ENCODE data around the gene CCDC186.

- TF ChIP-seq, protein P1, sequence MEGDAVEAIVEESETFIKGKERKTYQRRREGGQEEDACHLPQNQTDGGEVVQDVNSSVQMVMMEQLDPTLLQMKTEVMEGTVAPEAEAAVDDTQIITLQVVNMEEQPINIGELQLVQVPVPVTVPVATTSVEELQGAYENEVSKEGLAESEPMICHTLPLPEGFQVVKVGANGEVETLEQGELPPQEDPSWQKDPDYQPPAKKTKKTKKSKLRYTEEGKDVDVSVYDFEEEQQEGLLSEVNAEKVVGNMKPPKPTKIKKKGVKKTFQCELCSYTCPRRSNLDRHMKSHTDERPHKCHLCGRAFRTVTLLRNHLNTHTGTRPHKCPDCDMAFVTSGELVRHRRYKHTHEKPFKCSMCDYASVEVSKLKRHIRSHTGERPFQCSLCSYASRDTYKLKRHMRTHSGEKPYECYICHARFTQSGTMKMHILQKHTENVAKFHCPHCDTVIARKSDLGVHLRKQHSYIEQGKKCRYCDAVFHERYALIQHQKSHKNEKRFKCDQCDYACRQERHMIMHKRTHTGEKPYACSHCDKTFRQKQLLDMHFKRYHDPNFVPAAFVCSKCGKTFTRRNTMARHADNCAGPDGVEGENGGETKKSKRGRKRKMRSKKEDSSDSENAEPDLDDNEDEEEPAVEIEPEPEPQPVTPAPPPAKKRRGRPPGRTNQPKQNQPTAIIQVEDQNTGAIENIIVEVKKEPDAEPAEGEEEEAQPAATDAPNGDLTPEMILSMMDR (IDR thresholded peaks at IDR 0.05), result no peak
- TF ChIP-seq FOXP1 (CRISPR knock-in tag; IDR thresholded peaks at IDR 0.05; ENCODE audit: borderline replicate concordance) (no peak), GABPB1 (CRISPR knock-in tag; IDR thresholded peaks at IDR 0.05) (no peak), MYBL2 (CRISPR knock-in tag; IDR thresholded peaks at IDR 0.05) (no peak), CBFB (CRISPR knock-in tag; IDR thresholded peaks at IDR 0.05; ENCODE audit: low read depth) (no peak), ELF4 (CRISPR knock-in tag; IDR thresholded peaks at IDR 0.05; ENCODE audit: low read depth) (no peak), CREB1 (CRISPR knock-in tag; IDR thresholded peaks at IDR 0.05) (no peak)
- TF ChIP-seq, protein P2, sequence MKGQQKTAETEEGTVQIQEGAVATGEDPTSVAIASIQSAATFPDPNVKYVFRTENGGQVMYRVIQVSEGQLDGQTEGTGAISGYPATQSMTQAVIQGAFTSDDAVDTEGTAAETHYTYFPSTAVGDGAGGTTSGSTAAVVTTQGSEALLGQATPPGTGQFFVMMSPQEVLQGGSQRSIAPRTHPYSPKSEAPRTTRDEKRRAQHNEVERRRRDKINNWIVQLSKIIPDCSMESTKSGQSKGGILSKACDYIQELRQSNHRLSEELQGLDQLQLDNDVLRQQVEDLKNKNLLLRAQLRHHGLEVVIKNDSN (CRISPR knock-in tag; IDR thresholded peaks at IDR 0.05), result no peak
- TF ChIP-seq, protein P3, sequence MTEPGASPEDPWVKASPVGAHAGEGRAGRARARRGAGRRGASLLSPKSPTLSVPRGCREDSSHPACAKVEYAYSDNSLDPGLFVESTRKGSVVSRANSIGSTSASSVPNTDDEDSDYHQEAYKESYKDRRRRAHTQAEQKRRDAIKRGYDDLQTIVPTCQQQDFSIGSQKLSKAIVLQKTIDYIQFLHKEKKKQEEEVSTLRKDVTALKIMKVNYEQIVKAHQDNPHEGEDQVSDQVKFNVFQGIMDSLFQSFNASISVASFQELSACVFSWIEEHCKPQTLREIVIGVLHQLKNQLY (CRISPR knock-in tag; IDR thresholded peaks at IDR 0.05), result no peak
- TF ChIP-seq, protein P4, sequence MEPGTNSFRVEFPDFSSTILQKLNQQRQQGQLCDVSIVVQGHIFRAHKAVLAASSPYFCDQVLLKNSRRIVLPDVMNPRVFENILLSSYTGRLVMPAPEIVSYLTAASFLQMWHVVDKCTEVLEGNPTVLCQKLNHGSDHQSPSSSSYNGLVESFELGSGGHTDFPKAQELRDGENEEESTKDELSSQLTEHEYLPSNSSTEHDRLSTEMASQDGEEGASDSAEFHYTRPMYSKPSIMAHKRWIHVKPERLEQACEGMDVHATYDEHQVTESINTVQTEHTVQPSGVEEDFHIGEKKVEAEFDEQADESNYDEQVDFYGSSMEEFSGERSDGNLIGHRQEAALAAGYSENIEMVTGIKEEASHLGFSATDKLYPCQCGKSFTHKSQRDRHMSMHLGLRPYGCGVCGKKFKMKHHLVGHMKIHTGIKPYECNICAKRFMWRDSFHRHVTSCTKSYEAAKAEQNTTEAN (CRISPR knock-in tag; IDR thresholded peaks at IDR 0.05), result no peak
- TF ChIP-seq, protein P5, sequence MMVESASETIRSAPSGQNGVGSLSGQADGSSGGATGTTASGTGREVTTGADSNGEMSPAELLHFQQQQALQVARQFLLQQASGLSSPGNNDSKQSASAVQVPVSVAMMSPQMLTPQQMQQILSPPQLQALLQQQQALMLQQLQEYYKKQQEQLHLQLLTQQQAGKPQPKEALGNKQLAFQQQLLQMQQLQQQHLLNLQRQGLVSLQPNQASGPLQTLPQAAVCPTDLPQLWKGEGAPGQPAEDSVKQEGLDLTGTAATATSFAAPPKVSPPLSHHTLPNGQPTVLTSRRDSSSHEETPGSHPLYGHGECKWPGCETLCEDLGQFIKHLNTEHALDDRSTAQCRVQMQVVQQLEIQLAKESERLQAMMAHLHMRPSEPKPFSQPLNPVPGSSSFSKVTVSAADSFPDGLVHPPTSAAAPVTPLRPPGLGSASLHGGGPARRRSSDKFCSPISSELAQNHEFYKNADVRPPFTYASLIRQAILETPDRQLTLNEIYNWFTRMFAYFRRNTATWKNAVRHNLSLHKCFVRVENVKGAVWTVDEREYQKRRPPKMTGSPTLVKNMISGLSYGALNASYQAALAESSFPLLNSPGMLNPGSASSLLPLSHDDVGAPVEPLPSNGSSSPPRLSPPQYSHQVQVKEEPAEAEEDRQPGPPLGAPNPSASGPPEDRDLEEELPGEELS (CRISPR knock-in tag; IDR thresholded peaks at IDR 0.05), result no peak
Measured at GRCh38 chr10:114199239-114199638, 25.2 kb upstream of the CCDC186 start.
